OCI-LY7 (cell line): ENCODE data around the gene RCN2. TPM values are rescaled to one million over a fixed set of nuclear protein-coding genes. Genes with fewer than 3 reads are reported as not detected.

Experiments used
- BruUV-seq: library from RNA; stranded (reverse); fragments of 400-500 nt; replicated peaks from 2 replicates; lab custom pipeline; 2021; lab: Mats Ljungman, UMichigan
- CTCF ChIA-PET: fragments of 300-600 bp; sonication (Branson Sonifier 250); formaldehyde crosslinking; loops from one replicate; lab custom pipeline; 2022; ENCODE audit warnings: antibody characterized with exemption; ENCODE audit not compliant: unreplicated experiment; lab: Charles Lee
- POLR2A ChIA-PET: fragments of 300-600 bp; sonication (Branson Sonifier 250); formaldehyde crosslinking; loops from one replicate; lab custom pipeline; 2022; ENCODE audit warnings: antibody characterized with exemption; lab: Charles Lee
- DNase-seq: peaks from one replicate; pipeline ENCODE4 v3.0.0-alpha.2; 2015; ENCODE audit warnings: low spot score
- H2AFZ ChIP-seq: fragments of 200-600 bp; sonication (generic), shearing (Covaris generic); 2 replicates; pipeline ENCODE4 v1.6.1; 2014; ENCODE audit warnings: mild to moderate bottlenecking, antibody characterized with exemption, low read length, moderate library complexity
- H3K27ac ChIP-seq: fragments of 200-600 bp; sonication (generic); 2 replicates; pipeline ENCODE4 v1.5.1; 2014; ENCODE audit warnings: mixed run types, low read depth, mild to moderate bottlenecking, moderate library complexity, low read length, inconsistent platforms; ENCODE audit not compliant: poor library complexity, severe bottlenecking
- H3K36me3 ChIP-seq: fragments of 200-600 bp; sonication (generic); 2 replicates; pipeline ENCODE4 v1.6.1; 2014; ENCODE audit warnings: mild to moderate bottlenecking, antibody characterized with exemption, low read length, moderate library complexity, mixed read lengths; ENCODE audit not compliant: insufficient read depth
- H3K4me1 ChIP-seq: fragments of 200-600 bp; sonication (generic); 2 replicates; pipeline ENCODE4 v1.5.1; 2014; ENCODE audit warnings: mild to moderate bottlenecking, low read length; ENCODE audit not compliant: insufficient read depth, poor library complexity, severe bottlenecking
- H3K4me2 ChIP-seq: fragments of 200-600 bp; sonication (generic); 2 replicates; pipeline ENCODE4 v1.6.1; 2014; ENCODE audit warnings: mild to moderate bottlenecking, low read length
- H3K4me3 ChIP-seq: fragments of 200-600 bp; sonication (generic); 2 replicates; pipeline ENCODE4 v1.5.1; 2014; ENCODE audit warnings: mild to moderate bottlenecking, low read depth, low read length; ENCODE audit not compliant: poor library complexity, severe bottlenecking
- H3K79me2 ChIP-seq: fragments of 200-600 bp; sonication (generic); 2 replicates; pipeline ENCODE4 v1.6.1; 2016; ENCODE audit warnings: low read depth, mild to moderate bottlenecking, low read length, moderate library complexity, mixed read lengths; ENCODE audit not compliant: insufficient read depth
- H3K9me2 ChIP-seq: fragments of 200-600 bp; sonication (generic); 2 replicates; pipeline ENCODE4 v1.6.1; 2016; ENCODE audit warnings: mild to moderate bottlenecking, low read length, mixed read lengths; ENCODE audit not compliant: insufficient read depth
- H3K9me3 ChIP-seq: fragments of 200-600 bp; sonication (generic); 2 replicates; pipeline ENCODE4 v1.6.1; 2014; ENCODE audit warnings: mild to moderate bottlenecking, mixed run types, low read length, mixed read lengths
- H4K20me1 ChIP-seq: fragments of 200-600 bp; sonication (generic); 2 replicates; pipeline ENCODE4 v1.6.1; 2014; ENCODE audit warnings: mild to moderate bottlenecking, antibody characterized with exemption, low read length, moderate library complexity, mixed read lengths; ENCODE audit not compliant: insufficient read depth
- CTCF ChIP-seq: fragments of 200-600 bp; sonication (generic); conservative IDR thresholded peaks from 2 replicates; pipeline ENCODE4 v1.5.1; 2014; ENCODE audit warnings: mild to moderate bottlenecking, antibody characterized with exemption, low read length, moderate library complexity, mixed read lengths
- EZH2phosphoT487 ChIP-seq: fragments of 200-600 bp; sonication (generic); IDR thresholded peaks from 2 replicates; pipeline ENCODE4 v1.6.1; 2018; ENCODE audit warnings: low read depth, borderline replicate concordance, mild to moderate bottlenecking, mixed run types, antibody characterized with exemption, low read length, moderate library complexity, mixed read lengths
- intact Hi-C: fragments of 100-400 bp; cut with micrococcal nuclease; formaldehyde crosslinking; loops from one replicate; pipeline ENCODE4 v1.10.0; 2022; ENCODE audit not compliant: unreplicated experiment
- total RNA-seq, 2 experiments: library from RNA; depleted of rRNA in 1 of 2; stranded (reverse); fragments of >200 nt in 1 of 2; shearing (Covaris generic) in 1 of 2; gene quantifications; 2 replicates each; pipeline ENCODE4 v1.2.3, GENCODE V29; 2014 to 2022

Gene RCN2
- total RNA-seq, 2 experiments from 2014 or later = 32.8 to 39.1 TPM

- Histone ChIP-seq H2AFZ (no peak overlapping the region), H3K9me3 (no peaks in the 10 kb centered on the region), H3K36me3 (no peaks in the 10 kb centered on the region), H3K27ac (no peak overlapping the region), H3K9me2 (no peaks in the 10 kb centered on the region), H3K79me2 (no peaks in the 10 kb centered on the region), H3K4me3 (no peak overlapping the region), H3K4me2 (no peak overlapping the region), H4K20me1 (no peaks in the 10 kb centered on the region), H3K4me1 (no peaks in the 10 kb centered on the region)
- DNase-seq = no peak
- BruUV-seq = no TSS peak
- ChIA-PET POLR2A (no interaction called here), CTCF (no interaction called here)
- intact Hi-C loops = no loop called here
- no peak for TF ChIP-seq CTCF
- TF ChIP-seq EZH2phosphoT487 = no peak
Measured at GRCh38 chr15:76982756-76983155, 51.2 kb downstream of the RCN2 start.

DNA sequence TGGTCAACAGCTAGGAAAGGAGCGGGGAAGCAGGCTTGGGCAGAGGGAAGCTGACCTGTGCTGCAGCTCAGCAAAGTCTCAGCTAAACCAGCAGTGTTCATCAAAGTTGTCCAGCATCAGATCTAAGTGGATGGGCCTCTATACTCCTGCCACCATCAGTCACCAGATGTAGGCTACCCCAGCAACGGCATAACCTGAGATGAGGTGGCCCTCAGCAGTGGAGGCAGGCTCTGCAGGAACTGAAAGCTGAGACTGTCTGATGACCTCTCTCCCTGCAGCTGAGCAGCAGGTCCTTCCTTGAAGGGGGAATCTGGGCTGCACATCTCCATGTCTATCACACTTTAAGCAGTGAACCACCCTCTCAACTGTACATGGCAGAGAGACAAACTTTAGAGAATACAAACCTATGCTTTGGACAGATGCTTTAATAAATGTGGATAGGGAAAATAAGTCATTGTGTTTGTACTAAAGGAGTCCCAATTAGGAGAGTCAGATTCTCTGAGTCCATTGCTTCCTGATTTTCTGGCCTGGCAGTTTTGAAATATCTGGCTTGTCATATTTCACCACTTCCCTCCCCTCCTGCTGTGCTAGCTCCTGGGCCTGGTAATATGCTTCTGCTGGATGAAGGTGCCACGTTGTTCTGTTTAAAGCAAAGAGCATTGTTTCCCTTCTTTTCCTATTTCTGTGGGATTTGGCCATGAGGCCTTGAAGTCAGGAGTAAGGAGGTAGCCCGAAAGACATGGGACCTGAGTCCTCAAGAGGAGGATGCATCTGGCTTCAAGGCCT is 52.2 kb downstream of the RCN2 start:
- H3K4me2 ChIP-seq = no peak overlapping the region
- no peak overlapping the region for H3K27ac ChIP-seq
- H2AFZ ChIP-seq = no peak overlapping the region
- no peaks in the 10 kb centered on the region for H3K36me3 ChIP-seq
- ChIA-PET POLR2A (interaction anchor here (0.5 to 1.2 kb wide), 2 partner anchors 11 to 51 kb away, joined by 3 read pairs; partner anchors contain the start of gene PSTPIP1), CTCF (no interaction called here)
- H3K4me3 ChIP-seq = no peak overlapping the region
- H4K20me1 ChIP-seq = no peaks in the 10 kb centered on the region
- TF ChIP-seq CTCF = no peak
- no peak for TF ChIP-seq EZH2phosphoT487
- H3K9me2 ChIP-seq = no peaks in the 10 kb centered on the region
- peaks cover 7% of the 10 kb centered on the region for H3K4me1 ChIP-seq
- BruUV-seq = no TSS peak
- intact Hi-C loops = no loop called here
- H3K79me2 ChIP-seq = no peaks in the 10 kb centered on the region
- no peaks in the 10 kb centered on the region for H3K9me3 ChIP-seq
- no peak for DNase-seq

GRCh38 chr15:76986743-76987142 is 55.2 kb downstream of the RCN2 start:
- H3K36me3 ChIP-seq = no peaks in the 10 kb centered on the region
- no peak for DNase-seq
- intact Hi-C loops = no loop called here
- no TSS peak for BruUV-seq
- no peaks in the 10 kb centered on the region for H4K20me1 ChIP-seq
- H3K79me2 ChIP-seq = no peaks in the 10 kb centered on the region
- peaks cover 12% of the 10 kb centered on the region for H3K4me1 ChIP-seq
- TF ChIP-seq EZH2phosphoT487 (no peak), CTCF (no peak)
- no peaks in the 10 kb centered on the region for H3K9me2 ChIP-seq
- no peak overlapping the region for H3K4me3 ChIP-seq
- POLR2A ChIA-PET = interaction anchor here (0.7 kb wide), 1 partner anchor 39 kb away, joined by 3 read pairs; no protein-coding TSS in a partner anchor
- CTCF ChIA-PET = no interaction called here
- no peaks in the 10 kb centered on the region for H3K9me3 ChIP-seq
- no peak overlapping the region for H3K4me2 ChIP-seq
- no peak overlapping the region for H3K27ac ChIP-seq
- no peak overlapping the region for H2AFZ ChIP-seq
